Liver (tissue), 9 donors: Measurements from ENCODE around the gene LRP11. TPM values are rescaled to one million over a fixed set of nuclear protein-coding genes. Genes with fewer than 3 reads are reported as not detected.

Experiments used
- DNase-seq: peaks from one replicate; pipeline ENCODE4 v3.0.0-alpha.2; 2017; ENCODE audit warnings: low spot score
- H3K27ac ChIP-seq, 2 donors: one replicate each; pipeline ENCODE4 v1.7.0; 2013; ENCODE audit warnings: inconsistent platforms in 2 of 2, low read length in 2 of 2, control low read depth in 1 of 2, low read depth in 1 of 2, mild to moderate bottlenecking in 1 of 2
- H3K27me3 ChIP-seq, 4 donors: one replicate each; pipeline versions ENCODE4 v1.6.1 to v1.7.0; 2013; ENCODE audit warnings: low read length in 3 of 4, inconsistent platforms in 1 of 4, mild to moderate bottlenecking in 1 of 4, moderate library complexity in 1 of 4; ENCODE audit not compliant: control insufficient read depth in 4 of 4, insufficient read depth in 4 of 4
- H3K36me3 ChIP-seq, 4 donors: one replicate each; pipeline versions ENCODE4 v1.6.1 to v1.7.0; 2013; ENCODE audit warnings: low read length in 3 of 4, mild to moderate bottlenecking in 3 of 4, low read depth in 1 of 4, moderate library complexity in 1 of 4; ENCODE audit not compliant: control insufficient read depth in 4 of 4, insufficient read depth in 3 of 4
- H3K4me1 ChIP-seq, 4 donors: one replicate each; pipeline versions ENCODE4 v1.6.1 to v1.7.0; 2013; ENCODE audit warnings: low read length in 3 of 4, mild to moderate bottlenecking in 3 of 4, moderate library complexity in 1 of 4; ENCODE audit not compliant: control insufficient read depth in 4 of 4, insufficient read depth in 4 of 4
- H3K4me3 ChIP-seq, 3 donors: one replicate each; pipeline versions ENCODE4 v1.6.1 to v1.7.0; 2013; ENCODE audit warnings: low read length in 3 of 3, control low read depth in 1 of 3, low read depth in 1 of 3, mild to moderate bottlenecking in 1 of 3
- H3K9ac ChIP-seq, 2 donors: one replicate each; pipeline ENCODE4 v1.7.0; 2013; ENCODE audit warnings: low read length in 2 of 2, mild to moderate bottlenecking in 2 of 2, moderate library complexity in 2 of 2, control low read depth in 1 of 2, low read depth in 1 of 2
- H3K9me3 ChIP-seq, 4 donors: one replicate each; pipeline versions ENCODE4 v1.6.1 to v1.7.0; 2013; ENCODE audit warnings: low read length in 3 of 4; ENCODE audit not compliant: control insufficient read depth in 4 of 4
- EGR1 ChIP-seq, 2 donors: IDR thresholded peaks; 2 replicates each; pipeline ENCODE4 v1.6.1; 2016 to 2018; ENCODE audit warnings: antibody characterized with exemption in 2 of 2, low read depth in 2 of 2
- FOXA1 ChIP-seq: IDR thresholded peaks from 2 replicates; pipeline ENCODE4 v1.6.1; 2016; ENCODE audit warnings: antibody characterized with exemption
- FOXA2 ChIP-seq: IDR thresholded peaks from 2 replicates; pipeline ENCODE4 v1.6.1; 2016; ENCODE audit warnings: antibody characterized with exemption
- GABPA ChIP-seq, 2 donors: IDR thresholded peaks in 1 of 2; conservative IDR thresholded peaks in 1 of 2; 2 replicates each; pipeline ENCODE4 v1.6.1; 2016; ENCODE audit warnings: antibody characterized with exemption in 2 of 2, mild to moderate bottlenecking in 1 of 2, moderate library complexity in 1 of 2
- HNF4A ChIP-seq, 2 donors: conservative IDR thresholded peaks; 2 replicates each; pipeline ENCODE4 v1.6.1; 2016; ENCODE audit warnings: antibody characterized with exemption in 2 of 2, mild to moderate bottlenecking in 2 of 2
- HNF4G ChIP-seq: IDR thresholded peaks from 2 replicates; pipeline ENCODE4 v1.6.1; 2016; ENCODE audit warnings: antibody characterized with exemption
- JUND ChIP-seq, 2 donors: IDR thresholded peaks; 2 replicates each; pipeline ENCODE4 v1.6.1; 2016; ENCODE audit warnings: antibody characterized with exemption in 2 of 2
- NR2F2 ChIP-seq: IDR thresholded peaks from 2 replicates; pipeline ENCODE4 v1.6.1; 2016; ENCODE audit warnings: antibody characterized with exemption
- RAD21 ChIP-seq, 2 donors: IDR thresholded peaks; 2 replicates each; pipeline ENCODE4 v1.6.1; 2016; ENCODE audit warnings: antibody characterized with exemption in 2 of 2, mild to moderate bottlenecking in 2 of 2
- RXRA ChIP-seq, 2 donors: IDR thresholded peaks; 2 replicates each; pipeline ENCODE4 v1.6.1; 2017 to 2018; ENCODE audit warnings: antibody characterized with exemption in 2 of 2, mild to moderate bottlenecking in 1 of 2
- SP1 ChIP-seq: IDR thresholded peaks from 2 replicates; pipeline ENCODE4 v1.6.1; 2018; ENCODE audit warnings: antibody characterized with exemption, mild to moderate bottlenecking
- TAF1 ChIP-seq: conservative IDR thresholded peaks from 2 replicates; pipeline ENCODE4 v1.6.1; 2016; ENCODE audit warnings: antibody characterized with exemption, mild to moderate bottlenecking
- YY1 ChIP-seq: IDR thresholded peaks from 2 replicates; pipeline ENCODE4 v1.6.1; 2016; ENCODE audit warnings: antibody characterized with exemption, mild to moderate bottlenecking
- WGBS: extraction: QIAGEN DNeasy Blood & Tissue Kit; methylation state at CpG from one replicate; pipeline ENCODE4 v1.1.7; 2013; 5-methylcytosine and 5-hydroxymethylcytosine counted together
- polyA plus RNA-seq, 2 donors: library from polyadenylated mRNA; stranded (reverse) in 1 of 2; unstranded in 1 of 2; fragments of 200-250 nt in 1 of 2; fragments of >200 nt in 1 of 2; fragmentation: Nextera tagmentation in 1 of 2; extraction: Ambion mirVana in 1 of 2; gene quantifications; one replicate each; pipeline versions ENCODE4 v1.2.1 to v1.2.3, GENCODE V29; 2013 to 2015
- total RNA-seq, 2 donors: library from RNA; depleted of rRNA; stranded (reverse); fragments of >200 nt; gene quantifications; one replicate each; pipeline ENCODE4 v1.2.3, GENCODE V29; 2014
- TF ChIP-seq, protein P1 (sequence below): IDR thresholded peaks from 2 replicates; pipeline ENCODE4 v1.6.1; 2016; ENCODE audit warnings: antibody characterized with exemption
- TF ChIP-seq, protein P2 (sequence below): IDR thresholded peaks from 2 replicates; pipeline ENCODE4 v1.6.1; 2016; ENCODE audit warnings: antibody characterized with exemption, mild to moderate bottlenecking
- TF ChIP-seq, protein P3 (sequence below): fragments of 150-350 bp; IDR thresholded peaks from 2 replicates; pipeline ENCODE4 v1.5.1; 2017; ENCODE audit warnings: improper control_type of control experiment, low read depth, low read length; ENCODE audit not compliant: missing input control
- TF ChIP-seq, protein P4 (sequence below): IDR thresholded peaks from 2 replicates; pipeline ENCODE4 v1.6.1; 2016; ENCODE audit warnings: antibody characterized with exemption
- TF ChIP-seq, protein P5 (sequence below): IDR thresholded peaks from 2 replicates; pipeline ENCODE4 v1.6.1; 2016; ENCODE audit warnings: antibody characterized with exemption
- donor health status: healthy.
- donor health status: healthy.
- donor health status: healthy.
- donor health status: healthy.
- donor health status: healthy.

Gene LRP11
- total and polyA plus RNA-seq, 4 donors, result 3.4 to 13.3 (median 6.0) TPM

DNA sequence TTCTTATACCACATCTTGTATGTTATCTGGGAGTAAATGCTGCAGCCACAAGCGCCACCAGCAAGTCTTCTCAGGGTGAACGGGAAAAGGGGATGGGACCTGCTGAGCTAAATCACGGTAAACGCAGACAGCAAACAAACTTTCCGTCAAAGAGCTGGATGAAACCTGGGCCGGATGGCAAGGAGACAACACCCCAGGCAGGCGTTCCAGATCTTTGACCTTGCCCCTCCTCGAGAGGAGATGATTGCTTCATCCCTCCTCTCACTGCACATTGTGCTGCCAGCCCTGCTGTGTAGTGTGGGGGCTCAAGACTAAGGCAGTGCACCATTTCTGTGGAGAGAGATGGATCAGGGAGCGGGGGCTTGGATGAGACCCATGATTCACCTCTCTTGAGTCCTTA, 23.9 kb upstream of the LRP11 start:
- H3K4me3 ChIP-seq, result no peak overlapping the region
- no peaks in the 10 kb centered on the region for H3K27me3 ChIP-seq
- H3K9ac ChIP-seq, result no peak overlapping the region
- TF ChIP-seq JUND (IDR thresholded peaks at IDR 0.05), result no peak
- TF ChIP-seq, protein P1, sequence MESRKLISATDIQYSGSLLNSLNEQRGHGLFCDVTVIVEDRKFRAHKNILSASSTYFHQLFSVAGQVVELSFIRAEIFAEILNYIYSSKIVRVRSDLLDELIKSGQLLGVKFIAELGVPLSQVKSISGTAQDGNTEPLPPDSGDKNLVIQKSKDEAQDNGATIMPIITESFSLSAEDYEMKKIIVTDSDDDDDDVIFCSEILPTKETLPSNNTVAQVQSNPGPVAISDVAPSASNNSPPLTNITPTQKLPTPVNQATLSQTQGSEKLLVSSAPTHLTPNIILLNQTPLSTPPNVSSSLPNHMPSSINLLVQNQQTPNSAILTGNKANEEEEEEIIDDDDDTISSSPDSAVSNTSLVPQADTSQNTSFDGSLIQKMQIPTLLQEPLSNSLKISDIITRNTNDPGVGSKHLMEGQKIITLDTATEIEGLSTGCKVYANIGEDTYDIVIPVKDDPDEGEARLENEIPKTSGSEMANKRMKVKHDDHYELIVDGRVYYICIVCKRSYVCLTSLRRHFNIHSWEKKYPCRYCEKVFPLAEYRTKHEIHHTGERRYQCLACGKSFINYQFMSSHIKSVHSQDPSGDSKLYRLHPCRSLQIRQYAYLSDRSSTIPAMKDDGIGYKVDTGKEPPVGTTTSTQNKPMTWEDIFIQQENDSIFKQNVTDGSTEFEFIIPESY, result no peak
- no peak for DNase-seq
- no peaks in the 10 kb centered on the region for H3K36me3 ChIP-seq
- 65% methylated on average over 9 of the region's 9 CpGs for WGBS
- H3K9me3 ChIP-seq, result no peaks in the 10 kb centered on the region
- H3K27ac ChIP-seq, result no peak overlapping the region
- no peaks in the 10 kb centered on the region for H3K4me1 ChIP-seq

DNA sequence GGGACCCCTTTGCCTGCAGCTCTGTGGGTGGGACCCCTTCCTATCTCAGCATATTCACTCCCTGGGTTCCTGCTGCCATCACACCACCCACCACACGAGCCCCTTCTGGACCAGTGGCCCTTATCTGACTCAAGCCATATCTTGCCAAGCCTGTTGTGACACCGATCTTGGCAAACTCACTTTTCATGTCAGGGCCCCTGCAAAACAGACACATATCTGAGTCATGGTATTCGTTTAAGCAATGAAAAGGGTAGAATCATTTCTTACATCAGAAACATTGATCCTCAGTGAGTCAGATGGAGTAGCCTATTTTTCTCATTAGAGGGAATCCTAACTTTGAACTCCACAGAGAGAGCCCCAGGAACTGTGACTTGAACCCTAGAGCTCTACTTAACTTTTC, 23.2 kb upstream of the LRP11 start:
- H3K4me3 ChIP-seq, result no peak overlapping the region
- no peaks in the 10 kb centered on the region for H3K9me3 ChIP-seq
- 83% methylated on average over 3 of the region's 3 CpGs for WGBS
- TF ChIP-seq RAD21 (IDR thresholded peaks at IDR 0.05) (no peak), GABPA (IDR thresholded peaks at IDR 0.05 in 1 of 2, conservative IDR thresholded peaks at IDR 0.05 in 1 of 2) (no peak), HNF4A (conservative IDR thresholded peaks at IDR 0.05) (no peak), JUND (IDR thresholded peaks at IDR 0.05) (no peak), FOXA2 (no peak), RXRA (IDR thresholded peaks at IDR 0.05) (no peak), NR2F2 (no peak), EGR1 (IDR thresholded peaks at IDR 0.05; ENCODE audit: low read depth in 2 of 2) (no peak), SP1 (no peak), TAF1 (no peak), HNF4G (no peak), FOXA1 (no peak), YY1 (no peak)
- TF ChIP-seq, protein P1, result no peak
- TF ChIP-seq, protein P2, sequence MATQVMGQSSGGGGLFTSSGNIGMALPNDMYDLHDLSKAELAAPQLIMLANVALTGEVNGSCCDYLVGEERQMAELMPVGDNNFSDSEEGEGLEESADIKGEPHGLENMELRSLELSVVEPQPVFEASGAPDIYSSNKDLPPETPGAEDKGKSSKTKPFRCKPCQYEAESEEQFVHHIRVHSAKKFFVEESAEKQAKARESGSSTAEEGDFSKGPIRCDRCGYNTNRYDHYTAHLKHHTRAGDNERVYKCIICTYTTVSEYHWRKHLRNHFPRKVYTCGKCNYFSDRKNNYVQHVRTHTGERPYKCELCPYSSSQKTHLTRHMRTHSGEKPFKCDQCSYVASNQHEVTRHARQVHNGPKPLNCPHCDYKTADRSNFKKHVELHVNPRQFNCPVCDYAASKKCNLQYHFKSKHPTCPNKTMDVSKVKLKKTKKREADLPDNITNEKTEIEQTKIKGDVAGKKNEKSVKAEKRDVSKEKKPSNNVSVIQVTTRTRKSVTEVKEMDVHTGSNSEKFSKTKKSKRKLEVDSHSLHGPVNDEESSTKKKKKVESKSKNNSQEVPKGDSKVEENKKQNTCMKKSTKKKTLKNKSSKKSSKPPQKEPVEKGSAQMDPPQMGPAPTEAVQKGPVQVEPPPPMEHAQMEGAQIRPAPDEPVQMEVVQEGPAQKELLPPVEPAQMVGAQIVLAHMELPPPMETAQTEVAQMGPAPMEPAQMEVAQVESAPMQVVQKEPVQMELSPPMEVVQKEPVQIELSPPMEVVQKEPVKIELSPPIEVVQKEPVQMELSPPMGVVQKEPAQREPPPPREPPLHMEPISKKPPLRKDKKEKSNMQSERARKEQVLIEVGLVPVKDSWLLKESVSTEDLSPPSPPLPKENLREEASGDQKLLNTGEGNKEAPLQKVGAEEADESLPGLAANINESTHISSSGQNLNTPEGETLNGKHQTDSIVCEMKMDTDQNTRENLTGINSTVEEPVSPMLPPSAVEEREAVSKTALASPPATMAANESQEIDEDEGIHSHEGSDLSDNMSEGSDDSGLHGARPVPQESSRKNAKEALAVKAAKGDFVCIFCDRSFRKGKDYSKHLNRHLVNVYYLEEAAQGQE, result no peak
- TF ChIP-seq, protein P3, sequence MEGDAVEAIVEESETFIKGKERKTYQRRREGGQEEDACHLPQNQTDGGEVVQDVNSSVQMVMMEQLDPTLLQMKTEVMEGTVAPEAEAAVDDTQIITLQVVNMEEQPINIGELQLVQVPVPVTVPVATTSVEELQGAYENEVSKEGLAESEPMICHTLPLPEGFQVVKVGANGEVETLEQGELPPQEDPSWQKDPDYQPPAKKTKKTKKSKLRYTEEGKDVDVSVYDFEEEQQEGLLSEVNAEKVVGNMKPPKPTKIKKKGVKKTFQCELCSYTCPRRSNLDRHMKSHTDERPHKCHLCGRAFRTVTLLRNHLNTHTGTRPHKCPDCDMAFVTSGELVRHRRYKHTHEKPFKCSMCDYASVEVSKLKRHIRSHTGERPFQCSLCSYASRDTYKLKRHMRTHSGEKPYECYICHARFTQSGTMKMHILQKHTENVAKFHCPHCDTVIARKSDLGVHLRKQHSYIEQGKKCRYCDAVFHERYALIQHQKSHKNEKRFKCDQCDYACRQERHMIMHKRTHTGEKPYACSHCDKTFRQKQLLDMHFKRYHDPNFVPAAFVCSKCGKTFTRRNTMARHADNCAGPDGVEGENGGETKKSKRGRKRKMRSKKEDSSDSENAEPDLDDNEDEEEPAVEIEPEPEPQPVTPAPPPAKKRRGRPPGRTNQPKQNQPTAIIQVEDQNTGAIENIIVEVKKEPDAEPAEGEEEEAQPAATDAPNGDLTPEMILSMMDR, result no peak
- TF ChIP-seq, protein P4, sequence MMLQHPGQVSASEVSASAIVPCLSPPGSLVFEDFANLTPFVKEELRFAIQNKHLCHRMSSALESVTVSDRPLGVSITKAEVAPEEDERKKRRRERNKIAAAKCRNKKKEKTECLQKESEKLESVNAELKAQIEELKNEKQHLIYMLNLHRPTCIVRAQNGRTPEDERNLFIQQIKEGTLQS, result no peak
- TF ChIP-seq, protein P5, sequence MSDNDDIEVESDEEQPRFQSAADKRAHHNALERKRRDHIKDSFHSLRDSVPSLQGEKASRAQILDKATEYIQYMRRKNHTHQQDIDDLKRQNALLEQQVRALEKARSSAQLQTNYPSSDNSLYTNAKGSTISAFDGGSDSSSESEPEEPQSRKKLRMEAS, result no peak
- H3K4me1 ChIP-seq, result no peaks in the 10 kb centered on the region
- H3K27ac ChIP-seq, result no peak overlapping the region
- no peak for DNase-seq
- H3K27me3 ChIP-seq, result no peaks in the 10 kb centered on the region
- no peak overlapping the region for H3K9ac ChIP-seq
- H3K36me3 ChIP-seq, result no peaks in the 10 kb centered on the region
